GM10248 (cell line): ENCODE results near the gene SLC30A5.
"Not testable (repeated sequence)": the region's sequence is repeated elsewhere in the genome, so short reads cannot be mapped to it uniquely, and the experiment has no call there.

Experiments used
- CTCF ChIA-PET: fragments of 300-600 bp; sonication (Branson Sonifier 250); formaldehyde crosslinking; extraction: SDS; loops from one replicate; lab custom pipeline; 2021; ENCODE audit warnings: antibody characterized with exemption; lab: Yijun Ruan, JAX
- POLR2A ChIA-PET: fragments of 350-650 bp; sonication (Branson Sonifier 250); formaldehyde crosslinking; extraction: SDS; loops from one replicate; lab custom pipeline; 2020; ENCODE audit warnings: antibody characterized with exemption; lab: Yijun Ruan, JAX
- DNase-seq: peaks from one replicate; pipeline ENCODE4 v3.0.0; 2012; ENCODE audit errors: extremely low spot score
- CTCF ChIP-seq: IDR thresholded peaks from 2 replicates; pipeline ENCODE4 v1.5.1; 2012; ENCODE audit warnings: mild to moderate bottlenecking, low read depth; ENCODE audit errors: extremely low read depth, missing control alignments, control extremely low read depth

SLC30A5 gene

GRCh38 chr5:69129413-69129812 is 35.6 kb downstream of the SLC30A5 start:
- no peak for TF ChIP-seq CTCF
- POLR2A ChIA-PET, result no interaction called here
- DNase-seq, result no peak
- CTCF ChIA-PET, result no interaction called here

- ChIA-PET CTCF (no interaction called here), POLR2A (no interaction called here)
- no peak for TF ChIP-seq CTCF
- no peak for DNase-seq
These were observed 36.4 kb downstream of the SLC30A5 start for GRCh38 chr5:69130241-69130640.

GRCh38 chr5:69131304-69131703 is 37.5 kb downstream of the SLC30A5 start:
- TF ChIP-seq CTCF, result no peak
- CTCF ChIA-PET, result no interaction called here
- POLR2A ChIA-PET, result no interaction called here
- DNase-seq, result no peak

GRCh38 chr5:69134126-69134525 is 40.3 kb downstream of the SLC30A5 start:
- DNase-seq, result no peak
- POLR2A ChIA-PET, result no interaction called here
- CTCF ChIA-PET, result interaction anchor here (1.6 kb wide), 1 partner anchor 40 kb away, joined by 4 read pairs; the partner anchor contains the start of gene SLC30A5
- TF ChIP-seq CTCF, result no peak

- DNase-seq, result peak; percentile 71
- no peak for TF ChIP-seq CTCF
- ChIA-PET CTCF (no interaction called here), POLR2A (no interaction called here)
These were observed 42.5 kb downstream of the SLC30A5 start for GRCh38 chr5:69136293-69136692.

GRCh38 chr5:69137208-69137607 is 43.4 kb downstream of the SLC30A5 start:
- POLR2A ChIA-PET, CTCF ChIA-PET, DNase-seq: not testable (repeated sequence)

- DNase-seq, result no peak
- CTCF ChIA-PET, result no interaction called here
- TF ChIP-seq CTCF, result no peak
- POLR2A ChIA-PET, result no interaction called here
These were observed 44.0 kb downstream of the SLC30A5 start for GRCh38 chr5:69137807-69138206.
